GM23338 (cell line): ENCODE measurements around the gene ST7L. TPM values are rescaled to one million over a fixed set of nuclear protein-coding genes. Genes with fewer than 3 reads are reported as not detected.

ENCODE experiments used
- ATAC-seq: fragments of 200-7000 bp; cut with Tn5 transposase; 3 replicates; pipeline ENCODE4 v1.9.1; 2020
- DNase-seq: peaks from one replicate; pipeline ENCODE4 v3.0.0-alpha.2; 2015; ENCODE audit warnings: low spot score
- H2AFZ ChIP-seq: fragments of 200-600 bp; sonication (generic); 2 replicates; pipeline ENCODE4 v1.8.0; 2016; ENCODE audit warnings: antibody characterized with exemption, mild to moderate bottlenecking, moderate library complexity
- H3F3A ChIP-seq: fragments of 200-600 bp; sonication (generic); replicated peaks from 2 replicates; pipeline ENCODE4 v1.8.0; 2017; ENCODE audit warnings: antibody characterized with exemption, mixed run types, low read depth
- H3K27ac ChIP-seq: fragments of 200-600 bp; sonication (generic); 2 replicates; pipeline ENCODE4 v1.6.1; 2016; ENCODE audit warnings: low read depth
- H3K27me3 ChIP-seq: fragments of 200-600 bp; sonication (generic); 2 replicates; pipeline ENCODE4 v1.8.0; 2016; ENCODE audit warnings: mild to moderate bottlenecking, mixed run types, moderate library complexity; ENCODE audit not compliant: insufficient read depth
- H3K36me3 ChIP-seq: fragments of 200-600 bp; sonication (generic); 2 replicates; pipeline ENCODE4 v1.8.0; 2016; ENCODE audit warnings: mild to moderate bottlenecking; ENCODE audit not compliant: insufficient read depth
- H3K4me1 ChIP-seq: fragments of 200-600 bp; sonication (generic); 2 replicates; pipeline ENCODE4 v1.8.0; 2016; ENCODE audit warnings: mild to moderate bottlenecking, moderate library complexity; ENCODE audit not compliant: insufficient read depth
- H3K4me2 ChIP-seq: fragments of 200-600 bp; sonication (generic); 2 replicates; pipeline ENCODE4 v1.7.1; 2017; ENCODE audit warnings: mixed run types
- H3K4me3 ChIP-seq: fragments of 200-600 bp; sonication (generic); 2 replicates; pipeline ENCODE4 v1.6.1; 2016; ENCODE audit warnings: mixed run types
- H3K79me2 ChIP-seq: fragments of 200-600 bp; sonication (generic); replicated peaks from 2 replicates; pipeline ENCODE4 v1.8.0; 2017; ENCODE audit warnings: mild to moderate bottlenecking; ENCODE audit not compliant: insufficient read depth
- H3K9me2 ChIP-seq: fragments of 200-600 bp; sonication (generic); 2 replicates; pipeline ENCODE4 v1.8.0; 2017; ENCODE audit not compliant: insufficient read depth
- H4K20me1 ChIP-seq: fragments of 200-600 bp; sonication (generic); replicated peaks from 2 replicates; pipeline ENCODE4 v1.8.0; 2017; ENCODE audit warnings: mild to moderate bottlenecking; ENCODE audit not compliant: insufficient read depth
- H3K27ac Mint-ChIP-seq: 2 replicates; pipeline ENCODE4 v1.8.0; 2020; ENCODE audit warnings: inconsistent platforms, mild to moderate bottlenecking, moderate library complexity, mixed read lengths
- H3K27me3 Mint-ChIP-seq: 3 replicates; pipeline ENCODE4 v1.8.0; 2022; ENCODE audit warnings: low read depth, mild to moderate bottlenecking, moderate library complexity, mixed read lengths, inconsistent platforms; ENCODE audit not compliant: insufficient read depth, poor library complexity
- H3K36me3 Mint-ChIP-seq: 3 replicates; pipeline ENCODE4 v1.8.0; 2021; ENCODE audit warnings: low read depth, mild to moderate bottlenecking, inconsistent platforms, moderate library complexity, mixed read lengths
- H3K4me1 Mint-ChIP-seq: 3 replicates; pipeline ENCODE4 v1.8.0; 2020; ENCODE audit warnings: mild to moderate bottlenecking, inconsistent platforms, mixed read lengths
- H3K4me3 Mint-ChIP-seq: 3 replicates; pipeline ENCODE4 v1.8.0; 2021; ENCODE audit warnings: moderate library complexity, mild to moderate bottlenecking, inconsistent platforms, mixed read lengths
- H3K9me3 Mint-ChIP-seq: 3 replicates; pipeline ENCODE4 v1.8.0; 2020; ENCODE audit warnings: moderate library complexity, mild to moderate bottlenecking, inconsistent platforms, mixed read lengths
- CREB1 ChIP-seq: fragments of 250-450 bp; sonication (Bioruptor Pico); IDR thresholded peaks from 2 replicates; pipeline ENCODE4 v1.5.0; 2020; ENCODE audit warnings: low read depth, mild to moderate bottlenecking, moderate library complexity
- CTCF ChIP-seq, 2 experiments: fragments of 200-600 bp in 1 of 2; sonication (generic) in 1 of 2; conservative IDR thresholded peaks; 2 replicates each; pipeline versions ENCODE4 v1.5.1 to v1.6.1; 2016 to 2017; ENCODE audit warnings: antibody characterized with exemption in 2 of 2, low read depth in 2 of 2, mild to moderate bottlenecking in 2 of 2, moderate library complexity in 1 of 2
- EZH2 ChIP-seq: fragments of 200-600 bp; sonication (generic); IDR thresholded peaks from one replicate; pipeline ENCODE4 v1.8.0; 2017; ENCODE audit warnings: antibody characterized with exemption, mild to moderate bottlenecking, low read depth; ENCODE audit not compliant: unreplicated experiment
- EZH2phosphoT487 ChIP-seq: fragments of 200-600 bp; sonication (generic); IDR thresholded peaks from one replicate; pipeline ENCODE4 v1.8.1; 2018; ENCODE audit warnings: antibody characterized with exemption; ENCODE audit not compliant: unreplicated experiment
- JUNB ChIP-seq: IDR thresholded peaks from one replicate; pipeline ENCODE4 v1.6.1; 2016; ENCODE audit warnings: antibody characterized with exemption; ENCODE audit not compliant: unreplicated experiment
- NANOG ChIP-seq: IDR thresholded peaks from 2 replicates; pipeline ENCODE4 v1.6.1; 2016; ENCODE audit warnings: antibody characterized with exemption, borderline replicate concordance
- POLR2AphosphoS5 ChIP-seq: IDR thresholded peaks from 2 replicates; pipeline ENCODE4 v1.6.1; 2016; ENCODE audit warnings: antibody characterized with exemption, low read depth
- REST ChIP-seq: IDR thresholded peaks from one replicate; pipeline ENCODE4 v1.6.1; 2018; ENCODE audit warnings: antibody characterized with exemption; ENCODE audit not compliant: unreplicated experiment
- STAT1 ChIP-seq: IDR thresholded peaks from one replicate; pipeline ENCODE4 v1.6.1; 2016; ENCODE audit warnings: antibody characterized with exemption; ENCODE audit not compliant: unreplicated experiment
- ZNF114 ChIP-seq: fragments of 250-450 bp; sonication (Bioruptor Pico); IDR thresholded peaks from 2 replicates; pipeline ENCODE4 v1.5.0; 2020; ENCODE audit warnings: mild to moderate bottlenecking, moderate library complexity
- ZNF331 ChIP-seq: fragments of 250-450 bp; sonication (Bioruptor Pico); IDR thresholded peaks from 2 replicates; pipeline ENCODE4 v1.5.0; 2020; ENCODE audit warnings: low read depth, mild to moderate bottlenecking, moderate library complexity
- polyA plus RNA-seq: library from polyadenylated mRNA; unstranded; fragments of >200 nt; fragmentation: Nextera tagmentation; extraction: Ambion mirVana; gene quantifications from 2 replicates; pipeline ENCODE4 v1.2.1, GENCODE V29; 2016
- total RNA-seq: library from RNA; depleted of rRNA; stranded (reverse); fragments of >200 nt; shearing (Covaris generic); gene quantifications from 2 replicates; pipeline ENCODE4 v1.2.3, GENCODE V29; 2014
- TF ChIP-seq, protein P1 (sequence below): fragments of 250-450 bp; sonication (Bioruptor Pico); IDR thresholded peaks from 2 replicates; pipeline ENCODE4 v1.5.0; 2020; ENCODE audit warnings: mild to moderate bottlenecking, moderate library complexity
- TF ChIP-seq, protein P2 (sequence below): IDR thresholded peaks from 2 replicates; pipeline ENCODE4 v1.6.1; 2016; ENCODE audit warnings: antibody characterized with exemption

Gene ST7L
- total and polyA plus RNA-seq, 2 experiments from 2014 or later = 18.2 to 21.0 TPM

DNA sequence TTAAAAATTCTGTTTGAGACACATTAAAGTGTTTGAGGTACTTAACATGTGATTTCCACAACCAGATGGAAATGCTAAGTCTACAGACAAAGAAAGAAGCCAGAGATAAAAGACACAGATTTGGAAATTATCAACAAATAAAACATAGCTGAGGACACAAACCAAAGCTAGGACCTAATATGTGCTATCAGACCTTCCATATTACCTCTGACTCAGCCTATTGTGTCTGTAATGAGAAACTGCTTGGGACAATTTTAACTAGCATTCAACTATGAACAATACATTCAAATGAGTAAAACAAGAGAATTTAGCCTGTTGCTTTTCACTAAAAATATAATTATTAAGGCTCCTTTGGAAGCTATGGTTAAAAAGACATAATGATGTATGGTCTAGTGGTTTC is 55.6 kb downstream of the ST7L start:
- no peak overlapping the region for H3K4me2 ChIP-seq
- H3K79me2 ChIP-seq = no peaks in the 10 kb centered on the region
- Mint-ChIP-seq H3K36me3 (peaks cover 3% of the 10 kb centered on the region; the same call in 2 of the 3 replicates), H3K27ac (no peak overlapping the region), H3K4me3 (no peak overlapping the region), H3K27me3 (peaks cover 1% of the 10 kb centered on the region), H3K4me1 (no peaks in the 10 kb centered on the region), H3K9me3 (no peaks in the 10 kb centered on the region)
- H3K4me3 ChIP-seq = no peak overlapping the region
- H3F3A ChIP-seq = no peaks in the 10 kb centered on the region
- no peaks in the 10 kb centered on the region for H3K4me1 ChIP-seq
- DNase-seq (no peak), ATAC-seq (no peak)
- H3K36me3 ChIP-seq = no peaks in the 10 kb centered on the region
- no peak overlapping the region for H3K27ac ChIP-seq
- no peaks in the 10 kb centered on the region for H4K20me1 ChIP-seq
- no peaks in the 10 kb centered on the region for H3K9me2 ChIP-seq
- no peaks in the 10 kb centered on the region for H3K27me3 ChIP-seq
- TF ChIP-seq, protein P1, sequence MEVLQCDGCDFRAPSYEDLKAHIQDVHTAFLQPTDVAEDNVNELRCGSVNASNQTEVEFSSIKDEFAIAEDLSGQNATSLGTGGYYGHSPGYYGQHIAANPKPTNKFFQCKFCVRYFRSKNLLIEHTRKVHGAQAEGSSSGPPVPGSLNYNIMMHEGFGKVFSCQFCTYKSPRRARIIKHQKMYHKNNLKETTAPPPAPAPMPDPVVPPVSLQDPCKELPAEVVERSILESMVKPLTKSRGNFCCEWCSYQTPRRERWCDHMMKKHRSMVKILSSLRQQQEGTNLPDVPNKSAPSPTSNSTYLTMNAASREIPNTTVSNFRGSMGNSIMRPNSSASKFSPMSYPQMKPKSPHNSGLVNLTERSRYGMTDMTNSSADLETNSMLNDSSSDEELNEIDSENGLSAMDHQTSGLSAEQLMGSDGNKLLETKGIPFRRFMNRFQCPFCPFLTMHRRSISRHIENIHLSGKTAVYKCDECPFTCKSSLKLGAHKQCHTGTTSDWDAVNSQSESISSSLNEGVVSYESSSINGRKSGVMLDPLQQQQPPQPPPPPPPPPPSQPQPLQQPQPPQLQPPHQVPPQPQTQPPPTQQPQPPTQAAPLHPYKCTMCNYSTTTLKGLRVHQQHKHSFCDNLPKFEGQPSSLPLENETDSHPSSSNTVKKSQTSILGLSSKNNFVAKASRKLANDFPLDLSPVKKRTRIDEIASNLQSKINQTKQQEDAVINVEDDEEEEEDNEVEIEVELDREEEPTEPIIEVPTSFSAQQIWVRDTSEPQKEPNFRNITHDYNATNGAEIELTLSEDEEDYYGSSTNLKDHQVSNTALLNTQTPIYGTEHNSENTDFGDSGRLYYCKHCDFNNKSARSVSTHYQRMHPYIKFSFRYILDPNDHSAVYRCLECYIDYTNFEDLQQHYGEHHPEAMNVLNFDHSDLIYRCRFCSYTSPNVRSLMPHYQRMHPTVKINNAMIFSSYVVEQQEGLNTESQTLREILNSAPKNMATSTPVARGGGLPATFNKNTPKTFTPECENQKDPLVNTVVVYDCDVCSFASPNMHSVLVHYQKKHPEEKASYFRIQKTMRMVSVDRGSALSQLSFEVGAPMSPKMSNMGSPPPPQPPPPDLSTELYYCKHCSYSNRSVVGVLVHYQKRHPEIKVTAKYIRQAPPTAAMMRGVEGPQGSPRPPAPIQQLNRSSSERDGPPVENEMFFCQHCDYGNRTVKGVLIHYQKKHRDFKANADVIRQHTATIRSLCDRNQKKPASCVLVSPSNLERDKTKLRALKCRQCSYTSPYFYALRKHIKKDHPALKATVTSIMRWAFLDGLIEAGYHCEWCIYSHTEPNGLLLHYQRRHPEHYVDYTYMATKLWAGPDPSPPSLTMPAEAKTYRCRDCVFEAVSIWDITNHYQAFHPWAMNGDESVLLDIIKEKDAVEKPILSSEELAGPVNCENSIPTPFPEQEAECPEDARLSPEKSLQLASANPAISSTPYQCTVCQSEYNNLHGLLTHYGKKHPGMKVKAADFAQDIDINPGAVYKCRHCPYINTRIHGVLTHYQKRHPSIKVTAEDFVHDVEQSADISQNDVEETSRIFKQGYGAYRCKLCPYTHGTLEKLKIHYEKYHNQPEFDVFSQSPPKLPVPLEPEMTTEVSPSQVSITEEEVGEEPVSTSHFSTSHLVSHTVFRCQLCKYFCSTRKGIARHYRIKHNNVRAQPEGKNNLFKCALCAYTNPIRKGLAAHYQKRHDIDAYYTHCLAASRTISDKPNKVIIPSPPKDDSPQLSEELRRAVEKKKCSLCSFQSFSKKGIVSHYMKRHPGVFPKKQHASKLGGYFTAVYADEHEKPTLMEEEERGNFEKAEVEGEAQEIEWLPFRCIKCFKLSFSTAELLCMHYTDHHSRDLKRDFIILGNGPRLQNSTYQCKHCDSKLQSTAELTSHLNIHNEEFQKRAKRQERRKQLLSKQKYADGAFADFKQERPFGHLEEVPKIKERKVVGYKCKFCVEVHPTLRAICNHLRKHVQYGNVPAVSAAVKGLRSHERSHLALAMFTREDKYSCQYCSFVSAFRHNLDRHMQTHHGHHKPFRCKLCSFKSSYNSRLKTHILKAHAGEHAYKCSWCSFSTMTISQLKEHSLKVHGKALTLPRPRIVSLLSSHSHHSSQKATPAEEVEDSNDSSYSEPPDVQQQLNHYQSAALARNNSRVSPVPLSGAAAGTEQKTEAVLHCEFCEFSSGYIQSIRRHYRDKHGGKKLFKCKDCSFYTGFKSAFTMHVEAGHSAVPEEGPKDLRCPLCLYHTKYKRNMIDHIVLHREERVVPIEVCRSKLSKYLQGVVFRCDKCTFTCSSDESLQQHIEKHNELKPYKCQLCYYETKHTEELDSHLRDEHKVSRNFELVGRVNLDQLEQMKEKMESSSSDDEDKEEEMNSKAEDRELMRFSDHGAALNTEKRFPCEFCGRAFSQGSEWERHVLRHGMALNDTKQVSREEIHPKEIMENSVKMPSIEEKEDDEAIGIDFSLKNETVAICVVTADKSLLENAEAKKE (CRISPR knock-in tag) = no peak
- TF ChIP-seq CTCF (conservative IDR thresholded peaks at IDR 0.05; ENCODE audit: low read depth in 2 of 2) (no peak), JUNB (no peak), REST (no peak), EZH2phosphoT487 (no peak), CREB1 (CRISPR knock-in tag) (no peak), NANOG (no peak), STAT1 (no peak), ZNF331 (CRISPR knock-in tag) (no peak), POLR2AphosphoS5 (no peak), EZH2 (no peak), ZNF114 (CRISPR knock-in tag) (no peak)
- TF ChIP-seq, protein P2, sequence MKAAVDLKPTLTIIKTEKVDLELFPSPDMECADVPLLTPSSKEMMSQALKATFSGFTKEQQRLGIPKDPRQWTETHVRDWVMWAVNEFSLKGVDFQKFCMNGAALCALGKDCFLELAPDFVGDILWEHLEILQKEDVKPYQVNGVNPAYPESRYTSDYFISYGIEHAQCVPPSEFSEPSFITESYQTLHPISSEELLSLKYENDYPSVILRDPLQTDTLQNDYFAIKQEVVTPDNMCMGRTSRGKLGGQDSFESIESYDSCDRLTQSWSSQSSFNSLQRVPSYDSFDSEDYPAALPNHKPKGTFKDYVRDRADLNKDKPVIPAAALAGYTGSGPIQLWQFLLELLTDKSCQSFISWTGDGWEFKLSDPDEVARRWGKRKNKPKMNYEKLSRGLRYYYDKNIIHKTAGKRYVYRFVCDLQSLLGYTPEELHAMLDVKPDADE = no peak
- H2AFZ ChIP-seq = no peak overlapping the region
